Measurements from ENCODE around the gene SLC11A1. TPM values are rescaled to one million over a fixed set of nuclear protein-coding genes. Genes with fewer than 3 reads are reported as not detected.

Gene SLC11A1
- total RNA-seq, 4 donors from 2014 or later = 19.0 to 213 (median 52.9) TPM

DNA sequence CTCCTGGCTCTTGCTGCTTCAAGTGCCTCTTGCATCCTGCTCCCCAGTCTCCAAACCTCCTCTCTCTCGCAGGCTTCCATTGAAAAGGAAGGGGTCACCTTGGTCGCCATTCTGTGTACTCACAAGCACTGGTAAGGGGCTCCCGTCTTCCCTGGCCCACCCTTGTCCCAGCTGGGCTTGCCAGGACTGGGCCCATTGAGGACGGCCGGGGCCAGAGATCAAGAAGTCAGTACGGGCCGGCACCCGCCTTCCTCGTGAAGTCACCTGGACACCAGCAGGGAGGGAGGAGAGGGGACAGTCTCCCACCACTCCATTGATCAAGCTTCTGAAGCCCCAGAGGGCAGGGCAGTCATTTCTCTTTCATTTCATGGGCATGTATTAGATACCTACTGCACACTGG is 41.4 kb upstream of the SLC11A1 start:
- WGBS, 2 donors = 90% methylated on average over 9 of the region's 9 CpGs
- TF ChIP-seq CTCF (IDR thresholded peaks at IDR 0.05) (no peak), EP300 (IDR thresholded peaks at IDR 0.05) (no peak), POLR2A (IDR thresholded peaks at IDR 0.05) (no peak)
- no peaks in the 10 kb centered on the region for H3K4me1 ChIP-seq

GRCh38 chr2:218341381-218341780 is 40.7 kb upstream of the SLC11A1 start:
- TF ChIP-seq EP300 (IDR thresholded peaks at IDR 0.05) (no peak), CTCF (IDR thresholded peaks at IDR 0.05) (no peak), POLR2A (IDR thresholded peaks at IDR 0.05) (no peak)
- H3K9me3 ChIP-seq = no peaks in the 10 kb centered on the region
- H3K4me1 ChIP-seq = no peaks in the 10 kb centered on the region
- no peak overlapping the region for H3K27ac ChIP-seq
- peaks cover 0 to 60% (median 0%) of the 10 kb centered on the region in 3 donors for H3K36me3 ChIP-seq
- WGBS, 2 donors = 95 to 97% methylated on average over 6 to 8 of the region's 8 CpGs
- no peak for DNase-seq (ENCODE audit: low spot score in 2 of 2)
- no peaks in the 10 kb centered on the region for H3K27me3 ChIP-seq
- no peak overlapping the region for H3K4me3 ChIP-seq

More for the DNA sequence above, 41.4 kb upstream of the SLC11A1 start:
- Histone ChIP-seq H3K27me3 (no peaks in the 10 kb centered on the region), H3K4me3 (no peak overlapping the region), H3K9me3 (no peaks in the 10 kb centered on the region), H3K36me3 (peaks cover 0 to 53% (median 0%) of the 10 kb centered on the region in 3 donors), H3K27ac (no peak overlapping the region)
- DNase-seq (ENCODE audit: low spot score in 2 of 2) = no peak

DNA sequence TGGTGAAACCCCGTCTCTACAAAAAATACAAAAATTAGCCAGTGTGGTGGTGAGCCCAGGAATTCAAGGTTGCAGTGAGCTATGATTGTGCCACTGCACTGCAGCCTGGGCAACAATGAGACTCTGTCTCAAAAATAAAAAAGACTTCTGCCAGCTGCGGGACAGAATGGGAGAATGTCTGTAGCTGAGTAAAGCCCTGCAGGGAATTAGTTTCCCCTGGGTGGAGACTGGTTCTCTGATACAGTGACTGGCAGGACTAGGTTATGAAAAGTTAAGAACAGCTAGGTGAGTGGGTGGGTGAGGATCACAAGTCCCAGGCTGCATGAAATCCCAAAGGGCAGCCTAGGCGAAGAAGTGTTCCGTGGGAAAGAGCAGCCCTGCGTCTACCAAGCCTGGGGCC is 39.2 kb upstream of the SLC11A1 start:
- TF ChIP-seq CTCF (IDR thresholded peaks at IDR 0.05) (no peak), POLR2A (IDR thresholded peaks at IDR 0.05) (no peak), EP300 (IDR thresholded peaks at IDR 0.05) (no peak)
- Histone ChIP-seq H3K27me3 (no peaks in the 10 kb centered on the region), H3K4me3 (no peak overlapping the region), H3K9me3 (no peaks in the 10 kb centered on the region), H3K36me3 (peaks cover 0 to 65% (median 0%) of the 10 kb centered on the region in 3 donors), H3K27ac (no peak overlapping the region), H3K4me1 (no peaks in the 10 kb centered on the region)
- no peak for DNase-seq (ENCODE audit: low spot score in 2 of 2)
- WGBS, 2 donors = 79 to 82% methylated on average over 5 of the region's 5 CpGs

DNA sequence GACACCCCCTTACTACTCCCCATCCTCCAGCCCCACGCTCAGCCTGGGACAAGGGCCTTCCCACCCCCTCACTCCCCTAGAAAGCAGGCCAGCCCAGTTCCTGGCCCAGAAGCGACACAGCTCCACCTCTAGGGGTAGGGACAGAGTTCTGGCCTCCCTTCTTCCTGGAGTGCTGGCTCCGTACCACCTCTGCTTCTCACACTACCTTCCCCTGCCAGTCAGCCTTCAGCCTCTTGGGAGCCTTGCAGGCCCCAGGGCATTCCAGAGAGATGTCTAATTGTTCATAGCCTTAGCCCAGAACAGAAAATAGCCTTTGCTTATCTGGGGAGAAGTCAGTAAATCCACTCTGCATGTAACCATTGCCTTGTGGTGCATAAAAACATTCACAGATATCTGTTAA is 38.5 kb upstream of the SLC11A1 start:
- no peak overlapping the region for H3K27ac ChIP-seq
- TF ChIP-seq POLR2A (IDR thresholded peaks at IDR 0.05) (no peak), EP300 (IDR thresholded peaks at IDR 0.05) (no peak), CTCF (IDR thresholded peaks at IDR 0.05) (no peak)
- no peaks in the 10 kb centered on the region for H3K27me3 ChIP-seq
- H3K4me3 ChIP-seq = no peak overlapping the region
- H3K4me1 ChIP-seq = no peaks in the 10 kb centered on the region
- DNase-seq (ENCODE audit: low spot score in 2 of 2) = no peak
- H3K9me3 ChIP-seq = no peaks in the 10 kb centered on the region
- WGBS, 2 donors = 80 to 84% methylated on average over 3 of the region's 3 CpGs
- peaks cover 0 to 65% (median 0%) of the 10 kb centered on the region in 3 donors for H3K36me3 ChIP-seq

DNA sequence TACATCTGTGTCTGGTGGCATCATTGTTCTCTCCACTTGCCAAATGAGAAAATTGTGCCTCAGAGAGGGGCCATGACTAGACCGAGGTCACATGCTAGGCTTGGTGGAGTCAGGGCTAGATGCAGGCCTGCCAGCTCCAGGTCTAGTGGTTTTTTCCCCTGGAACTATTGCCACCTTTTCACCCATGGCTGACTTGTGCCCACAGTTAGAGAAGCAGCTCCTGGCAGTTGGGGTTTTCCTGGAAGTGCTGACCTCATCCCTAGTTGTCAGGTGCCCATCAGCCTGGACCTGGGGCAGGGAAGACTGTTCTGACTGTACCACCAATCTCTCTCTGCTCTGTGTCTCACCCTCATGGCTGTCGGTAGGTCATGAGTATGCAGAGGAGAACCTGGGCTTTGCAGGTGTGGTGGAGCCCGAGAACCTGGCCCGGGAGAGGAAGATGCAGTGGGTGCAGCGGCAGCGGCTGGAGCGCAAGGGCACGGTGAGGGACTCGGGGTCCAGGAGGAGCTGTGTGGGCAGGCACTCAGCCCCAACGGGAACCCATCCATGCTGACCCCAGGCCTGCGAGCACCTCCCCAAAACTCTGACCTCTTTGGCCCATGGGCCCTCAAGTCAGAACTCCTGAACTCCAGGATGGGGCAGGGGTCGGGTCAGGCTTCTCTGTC is 37.9 kb upstream of the SLC11A1 start:
- no peak overlapping the region for H3K27ac ChIP-seq

More for the DNA sequence above, 37.9 kb upstream of the SLC11A1 start:
- 94 to 97% methylated on average over 12 of the region's 12 CpGs for WGBS, 2 donors
- TF ChIP-seq EP300 (IDR thresholded peaks at IDR 0.05) = no peak
- TF ChIP-seq POLR2A (IDR thresholded peaks at IDR 0.05) = no peak
- TF ChIP-seq CTCF (IDR thresholded peaks at IDR 0.05) = no peak
- DNase-seq (ENCODE audit: low spot score in 2 of 2) = no peak
- Histone ChIP-seq H3K9me3 (no peaks in the 10 kb centered on the region), H3K4me3 (no peak overlapping the region), H3K27me3 (no peaks in the 10 kb centered on the region), H3K36me3 (peaks cover 0 to 65% (median 0%) of the 10 kb centered on the region in 3 donors), H3K4me1 (no peaks in the 10 kb centered on the region)

Measured in tibial nerve (tissue), 4 donors.